Middle frontal gyrus (tissue), 1 donor: ENCODE measurements around the gene BRD2.
"Not testable (repeated sequence)": the region's sequence is repeated elsewhere in the genome, so short reads cannot be mapped to it uniquely, and the experiment has no call there.

ENCODE experiments used
- DNase-seq: peaks from one replicate; pipeline ENCODE4 v3.0.0-alpha.2; 2015; ENCODE audit warnings: low spot score; ENCODE audit errors: extremely low spot score

The BRD2 gene

GRCh38 chr6:32968093-32968866 lies at the start of gene BRD2:
TSS of gene BRD2 (plus strand) at chr6:32968594. CDS start at chr6:32972899, 4,305 bp downstream.
- DNase-seq = peak; percentile 95

DNA sequence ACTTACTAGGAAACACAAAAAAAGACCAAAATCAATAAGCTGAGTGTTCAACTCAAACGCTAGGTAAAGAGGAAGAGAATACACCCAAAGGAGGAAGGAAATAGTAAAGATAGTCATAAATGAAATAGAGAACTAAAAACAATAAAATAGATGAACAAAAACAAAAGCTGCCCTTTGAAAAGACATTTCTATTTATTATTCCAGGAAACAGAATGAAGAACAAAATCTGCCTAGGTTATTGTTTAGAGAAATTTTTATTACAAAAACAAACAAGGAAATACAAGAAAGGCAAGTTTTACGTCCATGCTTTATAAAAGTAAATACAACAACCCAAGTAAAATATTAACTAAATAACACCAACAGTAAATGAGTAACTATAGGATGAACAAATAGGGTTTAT lies 47.7 kb upstream of the BRD2 start:
- no peak for DNase-seq

GRCh38 chr6:32922083-32922482 lies 46.3 kb upstream of the BRD2 start:
- DNase-seq = no peak

GRCh38 chr6:32931211-32931610 lies 37.2 kb upstream of the BRD2 start:
- no peak for DNase-seq

DNA sequence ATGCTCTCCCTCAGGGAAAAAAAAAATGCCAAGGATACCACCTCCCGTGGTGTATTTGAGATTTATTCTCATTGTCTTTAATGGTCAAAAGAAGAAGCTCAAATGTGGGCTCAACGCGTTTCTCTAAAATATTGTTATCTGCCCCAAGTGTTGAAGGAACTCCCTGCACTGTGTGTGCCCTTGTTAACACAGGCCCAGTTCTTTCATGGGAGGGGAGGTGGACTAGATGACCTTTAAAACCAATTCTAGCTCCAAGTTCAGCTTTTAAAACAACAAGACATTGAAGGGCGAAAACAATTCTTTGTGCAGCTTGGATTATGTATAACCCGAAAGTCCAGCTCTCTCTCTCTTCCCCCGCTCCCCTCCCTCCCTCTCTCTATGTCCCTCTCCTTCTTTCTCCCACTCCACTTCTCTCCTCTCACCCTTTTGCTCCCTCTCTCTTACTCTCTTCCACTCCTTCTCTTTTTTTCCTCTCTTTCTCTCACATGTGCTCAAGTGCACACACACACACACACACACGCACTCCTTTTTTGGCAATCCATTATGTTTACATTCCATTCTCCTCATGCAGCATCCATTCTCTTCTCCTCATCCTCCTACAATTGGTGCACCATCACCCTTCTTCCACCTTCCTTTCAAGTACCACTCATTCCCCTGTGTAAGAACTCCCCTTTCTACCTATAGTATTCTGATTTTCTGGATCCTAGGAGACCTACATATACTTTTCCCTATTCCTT lies 36.1 kb upstream of the BRD2 start:
- no peak for DNase-seq

GRCh38 chr6:32933661-32934085 lies 34.7 kb upstream of the BRD2 start:
- DNase-seq = no peak

DNA sequence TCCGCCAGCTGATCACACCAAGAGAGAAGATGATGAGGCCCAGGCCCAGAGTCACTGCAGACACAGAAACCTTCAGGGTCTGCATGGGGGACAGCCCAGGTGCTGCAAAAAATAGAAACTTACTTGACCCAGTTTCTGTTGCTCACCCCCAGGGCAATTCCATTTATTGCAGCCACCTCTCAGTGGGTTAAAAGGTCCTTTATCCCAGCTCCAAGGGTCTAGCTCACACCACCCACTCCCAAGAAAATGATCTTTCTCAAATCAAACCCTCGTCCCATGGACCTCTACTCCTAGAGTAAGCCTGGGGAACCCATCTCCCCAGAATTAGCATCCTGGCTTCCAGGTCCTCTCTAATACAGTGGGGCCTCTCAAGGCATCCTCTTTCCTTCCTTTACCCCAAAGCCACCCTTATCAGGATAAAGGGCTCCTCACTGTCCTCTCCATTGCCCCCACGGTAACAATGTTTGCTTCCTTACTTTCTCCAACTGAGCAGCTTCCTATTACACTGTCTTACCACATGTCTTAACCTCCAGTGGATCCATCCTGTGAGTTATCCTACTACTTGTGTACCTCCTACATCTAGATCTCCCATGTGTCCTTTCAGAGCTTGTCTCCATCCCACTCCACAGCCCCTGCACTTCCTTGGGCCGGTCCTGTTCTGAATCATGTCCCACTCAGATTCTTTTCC lies 32.7 kb upstream of the BRD2 start:
- DNase-seq = no peak

GRCh38 chr6:32936239-32937152 lies 31.9 kb upstream of the BRD2 start:
- DNase-seq = no peak

GRCh38 chr6:32937230-32937633 lies 31.2 kb upstream of the BRD2 start:
- no peak for DNase-seq

GRCh38 chr6:32938494-32938893 lies 29.9 kb upstream of the BRD2 start:
- no peak for DNase-seq

DNA sequence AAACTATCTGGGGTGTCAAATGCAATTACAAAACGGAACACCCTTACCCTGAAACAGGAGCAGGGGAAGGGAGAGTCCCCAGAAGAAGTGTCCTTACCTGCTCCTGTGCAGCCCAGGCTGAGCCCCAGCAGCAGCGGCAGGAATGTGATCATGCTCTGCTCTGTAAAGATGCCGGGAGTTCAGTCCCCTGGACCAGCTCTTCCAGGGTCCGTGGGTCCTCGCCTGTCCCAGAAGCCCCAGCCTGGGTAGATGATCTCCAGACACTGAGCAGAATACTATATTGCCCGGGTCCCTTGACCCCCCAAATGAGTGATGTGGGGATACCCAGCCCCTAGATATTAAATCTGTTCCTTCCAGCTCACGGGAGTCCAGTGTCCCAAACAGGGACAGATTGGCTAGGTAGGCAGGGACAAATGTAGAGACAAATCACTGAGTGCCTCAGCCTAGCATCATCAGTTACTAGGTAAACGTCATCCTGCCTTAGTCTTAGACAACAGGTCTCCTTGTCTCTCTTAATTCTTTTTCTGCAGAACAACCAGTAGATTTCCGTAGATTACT lies 27.7 kb upstream of the BRD2 start, which contains the start of gene HLA-DMB:
Gene HLA-DMB (minus strand): TSS at position 373 of the 558 bp plus-strand sequence. CDS start 221 bp downstream, at position 152.
- DNase-seq = peak; percentile 71

- no peak for DNase-seq
These were observed 27.1 kb upstream of the BRD2 start for GRCh38 chr6:32941214-32941768.

DNA sequence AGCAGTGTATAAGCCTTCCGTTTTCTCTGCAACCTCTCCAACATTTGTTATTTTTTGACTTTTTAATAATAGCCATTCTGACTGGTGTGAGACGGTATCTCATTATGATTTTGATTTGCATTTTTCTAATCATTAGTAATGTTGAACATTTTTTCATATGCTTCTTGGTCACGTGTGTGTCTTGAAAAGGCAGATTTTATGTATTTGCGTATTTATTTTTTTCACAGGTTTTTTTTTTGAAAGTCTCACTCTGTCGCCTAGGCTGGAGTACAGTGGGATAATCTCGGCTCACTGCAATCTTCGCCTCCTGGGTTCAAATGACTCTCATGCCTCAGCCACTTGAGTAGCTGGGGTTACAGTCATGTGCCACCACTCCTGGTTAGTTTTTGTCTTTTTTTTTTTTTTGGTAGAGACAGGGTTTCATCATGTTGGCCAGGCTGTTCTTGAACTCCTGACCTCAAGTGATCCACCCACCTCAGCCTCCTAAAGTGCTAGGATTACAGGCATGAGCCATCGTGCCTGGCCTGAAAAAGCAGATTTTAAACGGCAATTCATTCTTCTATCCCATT lies 25.8 kb upstream of the BRD2 start:
- DNase-seq = not testable (repeated sequence)

DNA sequence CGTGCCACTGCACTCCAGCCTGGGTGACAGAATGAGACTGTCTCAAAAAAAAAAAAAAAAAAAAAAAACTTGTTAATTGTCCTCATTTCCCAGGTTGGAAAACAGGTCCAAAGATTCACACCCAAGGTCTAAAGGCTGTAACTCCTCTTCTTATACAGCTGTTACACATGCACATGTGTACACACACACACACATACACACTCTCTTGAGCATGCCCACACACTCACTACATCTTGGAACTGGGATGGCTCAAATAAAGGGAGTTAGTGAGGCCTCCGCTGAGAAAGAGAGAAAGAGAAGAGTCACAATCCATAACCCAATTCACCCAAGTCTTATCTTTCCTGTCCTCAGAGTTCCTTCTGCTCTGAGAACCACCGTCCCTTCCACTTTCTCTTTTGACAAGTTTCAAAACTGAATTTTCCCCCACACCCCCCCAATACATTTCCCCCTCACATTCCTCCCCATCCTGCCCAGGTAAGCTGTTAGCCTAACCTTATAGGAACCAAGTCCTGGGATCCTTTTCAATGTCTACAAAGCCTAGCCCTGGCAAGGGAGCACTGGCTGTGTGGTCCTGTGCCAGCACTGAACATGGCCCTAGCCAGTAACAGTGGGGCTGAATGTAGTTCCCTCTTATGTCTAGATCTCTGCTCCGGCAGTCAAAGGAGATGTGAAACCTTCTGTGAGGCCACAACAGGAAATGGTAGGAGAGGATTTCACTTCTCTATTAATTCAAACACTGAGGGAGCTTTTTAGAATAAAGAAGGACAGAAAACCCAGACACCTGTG lies 24.3 kb upstream of the BRD2 start:
- no peak for DNase-seq

- DNase-seq = no peak
These were observed 23.2 kb upstream of the BRD2 start for GRCh38 chr6:32945108-32945760.

DNA sequence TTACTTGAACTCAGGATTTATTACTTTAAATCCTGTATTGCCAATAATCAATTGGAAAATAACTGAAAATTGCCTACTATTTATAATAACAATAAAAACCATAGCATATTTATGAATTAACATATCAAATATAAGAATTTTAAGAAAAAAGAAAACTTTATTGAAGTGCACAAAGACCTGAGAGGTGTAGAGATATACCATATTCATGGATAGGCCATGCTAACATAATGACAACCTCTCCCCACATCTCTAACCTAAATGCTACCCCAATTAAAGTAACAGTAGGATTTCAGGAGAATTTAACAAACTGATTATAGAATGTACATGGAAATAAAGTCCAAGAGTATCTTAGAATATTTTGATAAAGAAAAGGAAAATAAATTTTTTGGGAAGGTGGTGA lies 22.4 kb upstream of the BRD2 start:
- no peak for DNase-seq

DNA sequence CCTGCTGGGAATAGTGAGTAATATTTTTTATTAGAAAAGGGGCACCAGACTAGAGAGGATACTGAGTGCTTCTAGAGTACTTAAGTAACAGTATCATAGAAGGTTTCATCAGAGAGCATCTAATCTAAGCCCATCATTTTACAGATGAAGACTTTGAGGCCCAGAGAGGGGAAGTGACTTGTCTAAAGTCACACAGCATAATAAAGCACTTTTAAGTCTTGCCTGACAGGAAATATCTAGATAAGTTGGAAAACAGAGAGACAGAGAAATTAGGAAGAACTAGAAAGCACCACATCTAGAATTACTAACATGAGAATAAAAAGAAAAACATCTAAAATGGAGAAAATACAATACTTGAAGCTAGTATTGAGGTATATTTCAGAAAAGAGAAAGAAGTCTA lies 21.5 kb upstream of the BRD2 start:
- DNase-seq = no peak

GRCh38 chr6:32947552-32948465 lies 20.6 kb upstream of the BRD2 start:
- DNase-seq = no peak
